Kidney glomerular epithelial cell (primary cell): ENCODE data around the gene REV3L.
"Not testable (repeated sequence)": the region's sequence is repeated elsewhere in the genome, so short reads cannot be mapped to it uniquely, and the experiment has no call there.

Source experiments
- DNase-seq: peaks from one replicate; lab custom pipeline; 2025; lab: John Stamatoyannopoulos, UW

The REV3L gene

DNA sequence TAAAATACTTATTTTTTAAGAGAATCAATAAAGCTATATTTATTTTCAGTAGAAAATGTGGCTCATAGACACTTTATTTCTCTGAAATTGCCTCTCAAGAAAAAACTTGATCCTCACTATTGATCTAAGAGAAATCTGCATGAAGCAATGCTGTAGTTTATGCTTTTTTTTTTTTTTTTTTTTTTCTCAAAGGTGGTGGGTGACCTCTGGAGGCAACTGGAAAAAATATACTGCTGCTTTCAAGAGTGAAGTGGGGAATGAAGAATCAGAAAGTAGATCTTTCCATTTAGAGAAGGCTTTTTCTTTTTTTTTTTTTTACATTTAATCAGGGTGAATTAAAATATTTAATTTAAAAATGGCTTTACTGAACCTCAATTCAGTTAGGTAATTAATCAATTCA is 226.4 kb downstream of the REV3L start:
- DNase-seq, result no peak

DNA sequence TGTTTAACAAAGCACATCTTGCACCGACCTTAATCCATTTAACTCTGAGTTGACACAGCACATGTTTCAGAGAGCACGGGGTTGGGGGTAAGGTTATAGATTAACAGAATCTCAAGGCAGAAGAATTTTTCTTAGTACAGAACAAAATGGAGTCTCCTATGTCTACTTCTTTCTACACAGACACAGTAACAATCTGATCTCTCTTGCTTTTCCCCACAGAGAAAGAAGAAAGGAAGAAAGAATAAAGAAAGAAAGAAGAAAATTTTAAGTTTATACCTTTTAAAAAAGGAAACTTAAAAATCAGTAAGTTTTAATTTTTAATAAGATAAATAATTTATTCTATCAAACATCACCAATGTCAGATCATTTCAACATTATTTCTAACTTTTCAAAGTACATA is 227.2 kb downstream of the REV3L start:
- DNase-seq, result not testable (repeated sequence)

DNA sequence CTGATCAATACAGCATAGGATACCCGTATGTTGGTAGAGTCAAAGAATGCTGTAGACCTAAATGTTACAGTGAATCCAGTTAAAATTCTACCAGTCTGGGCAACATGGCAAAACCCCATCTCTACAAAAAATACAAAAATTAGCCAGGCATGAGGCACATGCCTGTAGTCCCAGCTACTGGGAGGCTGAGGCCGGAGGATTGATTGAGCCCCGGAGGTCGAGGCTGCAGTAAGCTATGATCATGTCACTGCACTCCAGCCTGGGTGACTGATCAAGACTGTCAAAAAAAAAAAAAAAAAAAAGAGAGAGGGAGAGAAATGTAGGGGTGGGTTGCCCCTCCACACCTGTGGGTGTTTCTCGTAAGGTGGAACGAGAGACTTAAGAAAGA is 228.2 kb downstream of the REV3L start:
- no peak for DNase-seq

DNA sequence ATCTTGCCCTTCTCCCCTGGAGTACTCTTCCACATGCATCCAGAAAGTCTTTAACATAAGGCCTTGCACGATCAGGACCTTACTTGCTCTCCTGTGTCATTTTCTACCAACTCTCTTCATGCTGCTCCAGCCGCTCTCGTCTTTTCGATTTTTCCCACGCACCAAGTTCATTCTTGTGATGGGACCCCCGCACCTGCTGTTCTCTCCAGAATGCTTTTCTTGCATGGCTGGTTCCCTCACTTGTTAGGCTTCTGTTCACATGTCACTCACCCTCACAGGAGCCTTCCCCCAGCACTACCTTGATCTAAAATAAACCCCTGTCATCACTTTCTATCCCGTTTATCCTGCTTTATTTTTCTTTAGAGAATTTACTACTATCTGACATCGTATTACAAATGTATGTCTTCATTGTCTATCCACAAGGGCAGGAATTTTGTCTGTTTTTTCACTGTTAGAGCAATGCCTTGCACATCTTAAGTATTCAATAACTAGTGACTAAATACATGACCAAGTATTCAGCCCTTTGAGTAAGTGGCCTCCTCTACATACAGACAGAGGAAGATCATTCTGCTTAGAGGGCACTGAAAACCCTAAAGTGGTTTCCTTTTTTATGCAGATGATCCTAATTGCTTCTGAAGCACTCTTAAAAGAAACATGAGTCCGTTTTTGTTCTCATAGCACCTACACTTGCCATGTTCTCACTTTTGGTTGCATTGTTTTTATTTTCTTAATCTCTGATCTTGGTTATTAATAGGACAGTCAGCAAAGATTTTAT is 228.8 kb downstream of the REV3L start:
- DNase-seq, result no peak

DNA sequence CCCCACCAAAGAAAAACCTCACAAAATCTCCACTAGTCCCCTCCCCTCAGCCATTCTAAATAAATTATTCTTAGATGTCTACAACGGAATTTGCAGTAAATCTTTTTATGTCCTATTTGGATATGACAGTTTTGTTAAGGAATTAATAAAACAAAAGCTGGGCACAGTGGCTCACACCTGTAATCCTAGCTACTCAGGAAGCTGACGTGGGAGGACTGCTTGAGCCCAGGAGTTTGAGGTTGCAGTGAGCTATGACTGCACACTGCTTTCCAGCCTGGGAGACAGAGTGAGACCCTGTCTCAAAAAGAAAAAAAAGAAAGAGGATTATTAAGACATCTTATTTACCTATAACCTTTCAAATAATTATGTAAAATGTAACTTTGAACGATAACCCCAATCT is 230.3 kb downstream of the REV3L start:
- DNase-seq, result no peak

DNA sequence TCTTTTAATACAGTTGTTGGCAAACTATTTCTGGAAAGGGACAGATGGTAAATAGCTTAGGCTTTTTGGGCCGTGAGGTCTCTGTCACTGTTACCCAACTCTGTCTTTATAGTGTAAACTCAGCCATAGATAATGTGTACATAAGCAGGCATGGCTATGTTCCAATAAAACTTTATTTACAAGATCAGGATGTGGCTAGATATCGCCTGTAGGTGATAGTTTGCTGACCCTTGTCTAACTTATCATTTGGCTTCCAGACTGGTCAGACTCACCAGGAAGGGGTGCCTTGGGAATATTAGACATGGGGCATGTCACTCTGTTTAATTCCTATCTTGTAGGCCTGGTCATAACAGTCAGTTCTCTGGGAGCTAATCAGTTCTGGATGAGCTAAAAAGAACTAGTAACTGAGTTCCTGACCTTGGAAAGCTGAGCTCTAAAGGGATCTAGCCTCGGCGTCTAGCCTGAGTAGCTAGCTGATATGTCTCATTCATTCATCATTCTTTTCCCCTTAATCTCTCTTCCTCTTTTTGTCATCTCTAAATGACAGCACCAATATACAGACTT is 232.1 kb downstream of the REV3L start:
- no peak for DNase-seq
